Spleen (tissue), 7 donors: ENCODE data around the gene CLASRP.

ENCODE experiments used
- CTCF ChIP-seq, 11 experiments: fragments of 200-600 bp in 7 of 11; fragments of 450-650 bp in 4 of 11; sonication (generic) in 4 of 11; IDR thresholded peaks in 8 of 11; conservative IDR thresholded peaks in 3 of 11; 1 replicate in 7 of 11; 2 replicates in 4 of 11; pipeline versions ENCODE4 v1.4.0 to v1.8.0; 2016 to 2021; ENCODE audit warnings: antibody characterized with exemption in 11 of 11, inconsistent platforms in 4 of 11, mild to moderate bottlenecking in 1 of 11
- POLR2A ChIP-seq, 3 donors: fragments of 450-650 bp; IDR thresholded peaks; one replicate each; pipeline ENCODE4 v1.5.1; 2017; ENCODE audit warnings: antibody characterized with exemption in 3 of 3, mild to moderate bottlenecking in 1 of 3
- donor health status: DM: no; HTN: no; CAD: no; lungs with moderate emphysema.
- donor health status: DM: no; HTN: no; CAD: no.
- donor health status: DM: no; HTN: no; CAD: no.

DNA sequence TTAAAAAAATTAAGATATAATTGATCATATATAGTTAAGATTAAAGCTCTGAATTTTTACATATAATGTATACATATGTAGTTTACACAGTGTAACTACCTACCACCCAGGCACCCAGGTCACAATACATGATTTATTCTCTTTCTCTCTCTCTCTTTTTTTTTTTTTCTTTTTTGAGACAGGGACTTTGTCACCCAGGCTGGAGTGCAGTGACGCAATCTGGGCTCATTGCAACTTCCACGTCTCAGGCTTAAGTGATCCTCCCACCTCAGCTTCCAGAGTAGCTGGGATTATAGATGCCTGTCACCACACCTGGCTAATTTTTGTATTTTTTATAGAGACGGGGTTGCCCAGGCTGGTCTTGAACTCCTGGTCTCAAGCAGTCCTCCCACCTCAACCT, 18.8 kb upstream of the CLASRP start:
- TF ChIP-seq CTCF (IDR thresholded peaks at IDR 0.05 in 8 of 11, conservative IDR thresholded peaks at IDR 0.05 in 3 of 11) (no peak), POLR2A (IDR thresholded peaks at IDR 0.05) (no peak)
